22Rv1 (cell line): ENCODE data around the gene MDH2.
A peak's percentile ranks its signal among the peaks of the same experiment; 100 is the strongest.
"Not testable (repeated sequence)": the region's sequence is repeated elsewhere in the genome, so short reads cannot be mapped to it uniquely, and the experiment has no call there.

Source experiments
- H3K27ac ChIP-seq: fragments of 450-650 bp; 2 replicates; pipeline ENCODE4 v1.5.1; 2017
- CTCF ChIP-seq: fragments of 450-650 bp; IDR thresholded peaks from 2 replicates; pipeline ENCODE4 v1.5.1; 2017; ENCODE audit warnings: mild to moderate bottlenecking
- ZFX ChIP-seq: fragments of 450-650 bp; IDR thresholded peaks from 2 replicates; pipeline ENCODE4 v1.6.1; 2017; ENCODE audit warnings: antibody characterized with exemption, borderline replicate concordance

The MDH2 gene

GRCh38 chr7:76089865-76090475, 42.1 kb downstream of the MDH2 start:
- peak overlapping the region; percentile 73 for H3K27ac ChIP-seq
- TF ChIP-seq CTCF: no peak
- no peak for TF ChIP-seq ZFX

- TF ChIP-seq ZFX (no peak), CTCF (no peak)
Observed at GRCh38 chr7:76091506-76091905, 43.6 kb downstream of the MDH2 start.

GRCh38 chr7:76093531-76093930, 45.6 kb downstream of the MDH2 start:
- H3K27ac ChIP-seq: not testable (repeated sequence)

More at GRCh38 chr7:76091506-76091905, 43.6 kb downstream of the MDH2 start:
- H3K27ac ChIP-seq: no peak overlapping the region

GRCh38 chr7:76094326-76094725, 46.4 kb downstream of the MDH2 start:
- not testable (repeated sequence) for H3K27ac ChIP-seq

- H3K27ac ChIP-seq: no peak overlapping the region
- TF ChIP-seq ZFX (no peak), CTCF (no peak)
Observed at GRCh38 chr7:76095908-76096307, 48.0 kb downstream of the MDH2 start.

- H3K27ac ChIP-seq: not testable (repeated sequence)
Observed at GRCh38 chr7:76101693-76102437, 54.0 kb downstream of the MDH2 start.

GRCh38 chr7:76103788-76104187, 55.9 kb downstream of the MDH2 start:
- not testable (repeated sequence) for H3K27ac ChIP-seq

- H3K27ac ChIP-seq: not testable (repeated sequence)
Observed at GRCh38 chr7:76106130-76106529, 58.2 kb downstream of the MDH2 start.

- no peak overlapping the region for H3K27ac ChIP-seq
- TF ChIP-seq ZFX (no peak), CTCF (no peak)
Observed at GRCh38 chr7:76106893-76107292, 59.0 kb downstream of the MDH2 start.

- H3K27ac ChIP-seq: peak overlapping the region; percentile 90
- TF ChIP-seq CTCF (no peak), ZFX (no peak)
Observed at GRCh38 chr7:76108540-76109233, 60.8 kb downstream of the MDH2 start.

- not testable (repeated sequence) for H3K27ac ChIP-seq
Observed at GRCh38 chr7:76113042-76113630, 65.2 kb downstream of the MDH2 start.

GRCh38 chr7:76114742-76115141, 66.8 kb downstream of the MDH2 start:
- H3K27ac ChIP-seq: not testable (repeated sequence)
